Progenitor cell of endocrine pancreas (in vitro differentiated cells): ENCODE results near the gene CDC37. TPM values are rescaled to one million over a fixed set of nuclear protein-coding genes. Genes with fewer than 3 reads are reported as not detected.

Experiments used
- DNase-seq: peaks from one replicate; pipeline ENCODE4 v3.0.0; 2021; ENCODE audit warnings: low spot score; ENCODE audit not compliant: unreplicated experiment
- H3K27ac Mint-ChIP-seq: 2 replicates; pipeline ENCODE4 v1.8.0; 2021; ENCODE audit warnings: mild to moderate bottlenecking, moderate library complexity, mixed read lengths
- H3K27me3 Mint-ChIP-seq: 2 replicates; pipeline ENCODE4 v1.8.0; 2021; ENCODE audit warnings: mixed read lengths
- H3K36me3 Mint-ChIP-seq: 2 replicates; pipeline ENCODE4 v1.8.0; 2022; ENCODE audit warnings: mixed read lengths; ENCODE audit not compliant: insufficient read depth
- H3K4me1 Mint-ChIP-seq: 2 replicates; pipeline ENCODE4 v1.8.0; 2021; ENCODE audit warnings: low read depth, mixed read lengths
- H3K4me3 Mint-ChIP-seq: 2 replicates; pipeline ENCODE4 v1.8.0; 2021; ENCODE audit warnings: low read depth, mild to moderate bottlenecking, moderate library complexity, mixed read lengths
- H3K9me3 Mint-ChIP-seq: 2 replicates; pipeline ENCODE4 v1.8.0; 2021; ENCODE audit warnings: low read depth, mixed read lengths
- CTCF ChIP-seq: fragments of 200-600 bp; sonication (generic); IDR thresholded peaks from one replicate; pipeline ENCODE4 v1.5.0; 2021; ENCODE audit warnings: antibody characterized with exemption, mild to moderate bottlenecking; ENCODE audit not compliant: unreplicated experiment
- total RNA-seq: library from RNA; stranded (reverse); gene quantifications from 2 replicates; pipeline ENCODE4 v1.2.1, GENCODE V29; 2021

CDC37 gene
- total RNA-seq, 1 donor from 2014 or later: 149 TPM

- no peak for TF ChIP-seq CTCF
- Mint-ChIP-seq H3K4me1 (no peaks in the 10 kb centered on the region), H3K9me3 (no peaks in the 10 kb centered on the region), H3K27ac (no peak overlapping the region), H3K4me3 (no peak overlapping the region), H3K36me3 (peaks cover 14% of the 10 kb centered on the region), H3K27me3 (no peaks in the 10 kb centered on the region)
- DNase-seq: no peak
Measured at GRCh38 chr19:10395917-10396316, 7.4 kb downstream of the CDC37 start.

GRCh38 chr19:10395436-10395835, 7.9 kb downstream of the CDC37 start:
- no peak overlapping the region for H3K27ac Mint-ChIP-seq
- no peak for DNase-seq
- H3K9me3 Mint-ChIP-seq: no peaks in the 10 kb centered on the region
- H3K27me3 Mint-ChIP-seq: no peaks in the 10 kb centered on the region
- peaks cover 17% of the 10 kb centered on the region for H3K36me3 Mint-ChIP-seq
- no peaks in the 10 kb centered on the region for H3K4me1 Mint-ChIP-seq
- TF ChIP-seq CTCF: no peak
- no peak overlapping the region for H3K4me3 Mint-ChIP-seq

GRCh38 chr19:10395003-10395402, 8.3 kb downstream of the CDC37 start:
- no peak overlapping the region for H3K4me3 Mint-ChIP-seq
- no peaks in the 10 kb centered on the region for H3K9me3 Mint-ChIP-seq
- peaks cover 17% of the 10 kb centered on the region for H3K36me3 Mint-ChIP-seq
- no peak for DNase-seq
- no peaks in the 10 kb centered on the region for H3K4me1 Mint-ChIP-seq
- no peaks in the 10 kb centered on the region for H3K27me3 Mint-ChIP-seq
- no peak overlapping the region for H3K27ac Mint-ChIP-seq
- no peak for TF ChIP-seq CTCF

GRCh38 chr19:10393137-10393536, 10.2 kb downstream of the CDC37 start:
- Mint-ChIP-seq H3K27me3 (no peaks in the 10 kb centered on the region), H3K4me1 (no peaks in the 10 kb centered on the region), H3K36me3 (peaks cover 17% of the 10 kb centered on the region), H3K4me3 (no peak overlapping the region), H3K9me3 (no peaks in the 10 kb centered on the region), H3K27ac (no peak overlapping the region)
- no peak for TF ChIP-seq CTCF
- no peak for DNase-seq

- Mint-ChIP-seq H3K4me1 (no peaks in the 10 kb centered on the region), H3K36me3 (peaks cover 17% of the 10 kb centered on the region), H3K27me3 (no peaks in the 10 kb centered on the region), H3K27ac (no peak overlapping the region), H3K9me3 (no peaks in the 10 kb centered on the region), H3K4me3 (no peak overlapping the region)
- DNase-seq: no peak
- TF ChIP-seq CTCF: no peak
Measured at GRCh38 chr19:10392120-10392519, 11.2 kb downstream of the CDC37 start.
